K562 (cell line): ENCODE measurements around the gene RYR1. TPM values are rescaled to one million over a fixed set of nuclear protein-coding genes. Genes with fewer than 3 reads are reported as not detected.

Experiments used
- CBFB ChIP-seq: sonication (generic); formaldehyde crosslinking; IDR thresholded peaks from 2 replicates; pipeline ENCODE4 v1.4.0; 2020; ENCODE audit warnings: mild to moderate bottlenecking, missing genetic modification reagents
- ETV5 ChIP-seq: sonication (generic); formaldehyde crosslinking; IDR thresholded peaks from 2 replicates; pipeline ENCODE4 v1.4.0; 2020; ENCODE audit warnings: low read depth, mild to moderate bottlenecking, missing genetic modification reagents
- HCFC1 ChIP-seq: IDR thresholded peaks from 2 replicates; pipeline ENCODE4 v1.6.1; 2012; ENCODE audit warnings: low read depth, low read length, improper control_type of control experiment
- MYBL2 ChIP-seq, 2 experiments: fragments of 450-650 bp in 1 of 2; sonication (generic) in 1 of 2; formaldehyde crosslinking in 1 of 2; IDR thresholded peaks; 2 replicates each; pipeline versions ENCODE4 v1.6.1 to v1.8.1; 2017 to 2022; ENCODE audit warnings: borderline replicate concordance in 1 of 2, inconsistent platforms in 1 of 2, low read depth in 1 of 2, mild to moderate bottlenecking in 1 of 2, missing genetic modification reagents in 1 of 2, moderate library complexity in 1 of 2
- SAFB ChIP-seq: fragments of 200-400 bp; formaldehyde crosslinking; IDR thresholded peaks from 2 replicates; pipeline ENCODE4 v1.6.1; 2017; ENCODE audit warnings: low read depth, low read length, borderline replicate concordance
- ZKSCAN1 ChIP-seq: fragments of 150-350 bp; IDR thresholded peaks from 2 replicates; pipeline ENCODE4 v1.6.1; 2016; ENCODE audit warnings: low read depth, low read length
- ZNF263 ChIP-seq: sonication (generic); formaldehyde crosslinking; IDR thresholded peaks from 2 replicates; pipeline ENCODE4 v1.8.0; 2022; ENCODE audit warnings: mild to moderate bottlenecking, missing genetic modification reagents, borderline replicate concordance
- ZNF436 ChIP-seq: fragments of 250-450, 450-650 bp; sonication (Bioruptor Pico); formaldehyde crosslinking; IDR thresholded peaks from 2 replicates; pipeline ENCODE4 v1.7.0; 2020; ENCODE audit warnings: mild to moderate bottlenecking
- polyA plus RNA-seq, 8 experiments: library from polyadenylated mRNA; depleted of rRNA in 4 of 8; stranded (reverse) in 5 of 8; unstranded in 3 of 8; fragments of >200 nt; fragmentation: Nextera tagmentation in 2 of 8; fragmentation: Illumina TruSeq in 1 of 8; extraction: Ambion mirVana in 2 of 8; extraction: Trizol in 1 of 8; gene quantifications; 2 replicates each; pipeline versions ENCODE4 v1.2.1 to v1.2.3, GENCODE V29; 2011 to 2014; ENCODE audit warnings: inconsistent platforms in 1 of 8, missing spikeins in 1 of 8
- total RNA-seq, 7 experiments: library from RNA; depleted of rRNA in 6 of 7; stranded (reverse); fragments of >200 nt in 6 of 7; fragmentation: Illumina TruSeq in 2 of 7; extraction: Trizol in 2 of 7; gene quantifications; 2 replicates each; pipeline versions ENCODE4 v1.2.1 to v1.2.3, GENCODE V29; 2011 to 2021; ENCODE audit warnings: low replicate concordance in 1 of 7
- TF ChIP-seq, protein P1 (sequence below), 2 experiments: fragments of 450-650 bp; formaldehyde crosslinking in 1 of 2; IDR thresholded peaks; 2 replicates each; pipeline versions ENCODE4 v1.4.0 to v1.6.1; 2014 to 2020; ENCODE audit warnings: mild to moderate bottlenecking in 2 of 2, borderline replicate concordance in 1 of 2, low read depth in 1 of 2
- TF ChIP-seq, protein P2 (sequence below): fragments of 450-650 bp; IDR thresholded peaks from 2 replicates; pipeline ENCODE4 v1.7.1; 2018; ENCODE audit warnings: mild to moderate bottlenecking, low read depth; ENCODE audit not compliant: partially characterized antibody
- TF ChIP-seq, protein P3 (sequence below): fragments of 250-450 bp; sonication (Bioruptor Pico); IDR thresholded peaks from 2 replicates; pipeline ENCODE4 v1.4.0; 2020; ENCODE audit warnings: mild to moderate bottlenecking, moderate library complexity, borderline replicate concordance

The RYR1 gene
- total and polyA plus RNA-seq, 9 of the 15 experiments (the other 6 are each of a cell fraction or from before 2014, with no cell fraction given) = 0.11 to 7.4 (median 3.7) TPM

DNA sequence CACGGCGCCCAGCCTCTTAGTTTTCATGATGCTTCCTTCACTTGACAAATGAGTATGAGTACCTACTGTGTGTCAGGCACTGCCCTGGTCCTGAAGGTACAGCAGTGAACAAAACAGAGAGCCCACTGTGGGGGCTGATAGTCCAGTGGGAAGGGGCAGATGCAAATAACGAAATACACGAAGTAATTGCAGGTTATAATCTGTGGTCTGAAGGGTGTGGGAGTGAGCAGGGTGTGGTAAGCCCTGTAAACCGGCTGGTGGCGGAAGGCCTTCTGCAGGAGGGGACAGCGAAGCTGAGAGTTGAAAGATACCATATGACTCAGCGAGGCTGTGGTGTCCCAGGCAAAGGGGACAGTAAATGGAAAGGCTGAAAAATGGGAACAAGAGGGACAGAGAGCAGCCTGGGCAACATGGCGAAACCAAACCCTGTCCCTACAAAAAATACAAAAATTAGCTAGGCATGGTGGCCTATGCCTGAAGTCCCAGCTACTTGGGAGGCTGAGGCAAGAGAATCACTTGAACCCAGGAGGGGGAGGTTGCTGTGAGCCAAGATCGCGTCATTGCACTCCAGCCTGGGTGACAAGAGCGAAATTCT is 123.8 kb downstream of the RYR1 start (continued):
- TF ChIP-seq ZNF263 (CRISPR knock-in tag) (peak; percentile 26; the same call in 1 of the 2 replicates), SAFB (no peak), HCFC1 (no peak), ZNF436 (no peak), ZKSCAN1 (peak; percentile 71; the same call in 1 of the 2 replicates), MYBL2 (IDR thresholded peaks at IDR 0.05; ENCODE audit: low read depth) (no peak), MYBL2 (CRISPR knock-in tag; IDR thresholded peaks at IDR 0.05; ENCODE audit: borderline replicate concordance) (no peak), CBFB (CRISPR knock-in tag) (0 out of 2 replicates have a peak, but pooled peaks have one; percentile 54), ETV5 (CRISPR knock-in tag) (no peak)
- TF ChIP-seq, protein P1, sequence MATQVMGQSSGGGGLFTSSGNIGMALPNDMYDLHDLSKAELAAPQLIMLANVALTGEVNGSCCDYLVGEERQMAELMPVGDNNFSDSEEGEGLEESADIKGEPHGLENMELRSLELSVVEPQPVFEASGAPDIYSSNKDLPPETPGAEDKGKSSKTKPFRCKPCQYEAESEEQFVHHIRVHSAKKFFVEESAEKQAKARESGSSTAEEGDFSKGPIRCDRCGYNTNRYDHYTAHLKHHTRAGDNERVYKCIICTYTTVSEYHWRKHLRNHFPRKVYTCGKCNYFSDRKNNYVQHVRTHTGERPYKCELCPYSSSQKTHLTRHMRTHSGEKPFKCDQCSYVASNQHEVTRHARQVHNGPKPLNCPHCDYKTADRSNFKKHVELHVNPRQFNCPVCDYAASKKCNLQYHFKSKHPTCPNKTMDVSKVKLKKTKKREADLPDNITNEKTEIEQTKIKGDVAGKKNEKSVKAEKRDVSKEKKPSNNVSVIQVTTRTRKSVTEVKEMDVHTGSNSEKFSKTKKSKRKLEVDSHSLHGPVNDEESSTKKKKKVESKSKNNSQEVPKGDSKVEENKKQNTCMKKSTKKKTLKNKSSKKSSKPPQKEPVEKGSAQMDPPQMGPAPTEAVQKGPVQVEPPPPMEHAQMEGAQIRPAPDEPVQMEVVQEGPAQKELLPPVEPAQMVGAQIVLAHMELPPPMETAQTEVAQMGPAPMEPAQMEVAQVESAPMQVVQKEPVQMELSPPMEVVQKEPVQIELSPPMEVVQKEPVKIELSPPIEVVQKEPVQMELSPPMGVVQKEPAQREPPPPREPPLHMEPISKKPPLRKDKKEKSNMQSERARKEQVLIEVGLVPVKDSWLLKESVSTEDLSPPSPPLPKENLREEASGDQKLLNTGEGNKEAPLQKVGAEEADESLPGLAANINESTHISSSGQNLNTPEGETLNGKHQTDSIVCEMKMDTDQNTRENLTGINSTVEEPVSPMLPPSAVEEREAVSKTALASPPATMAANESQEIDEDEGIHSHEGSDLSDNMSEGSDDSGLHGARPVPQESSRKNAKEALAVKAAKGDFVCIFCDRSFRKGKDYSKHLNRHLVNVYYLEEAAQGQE (IDR thresholded peaks at IDR 0.05; ENCODE audit: borderline replicate concordance) = peak; percentile 96
- TF ChIP-seq, protein P1 (CRISPR knock-in tag; IDR thresholded peaks at IDR 0.05; ENCODE audit: low read depth) = no peak
- TF ChIP-seq, protein P2, sequence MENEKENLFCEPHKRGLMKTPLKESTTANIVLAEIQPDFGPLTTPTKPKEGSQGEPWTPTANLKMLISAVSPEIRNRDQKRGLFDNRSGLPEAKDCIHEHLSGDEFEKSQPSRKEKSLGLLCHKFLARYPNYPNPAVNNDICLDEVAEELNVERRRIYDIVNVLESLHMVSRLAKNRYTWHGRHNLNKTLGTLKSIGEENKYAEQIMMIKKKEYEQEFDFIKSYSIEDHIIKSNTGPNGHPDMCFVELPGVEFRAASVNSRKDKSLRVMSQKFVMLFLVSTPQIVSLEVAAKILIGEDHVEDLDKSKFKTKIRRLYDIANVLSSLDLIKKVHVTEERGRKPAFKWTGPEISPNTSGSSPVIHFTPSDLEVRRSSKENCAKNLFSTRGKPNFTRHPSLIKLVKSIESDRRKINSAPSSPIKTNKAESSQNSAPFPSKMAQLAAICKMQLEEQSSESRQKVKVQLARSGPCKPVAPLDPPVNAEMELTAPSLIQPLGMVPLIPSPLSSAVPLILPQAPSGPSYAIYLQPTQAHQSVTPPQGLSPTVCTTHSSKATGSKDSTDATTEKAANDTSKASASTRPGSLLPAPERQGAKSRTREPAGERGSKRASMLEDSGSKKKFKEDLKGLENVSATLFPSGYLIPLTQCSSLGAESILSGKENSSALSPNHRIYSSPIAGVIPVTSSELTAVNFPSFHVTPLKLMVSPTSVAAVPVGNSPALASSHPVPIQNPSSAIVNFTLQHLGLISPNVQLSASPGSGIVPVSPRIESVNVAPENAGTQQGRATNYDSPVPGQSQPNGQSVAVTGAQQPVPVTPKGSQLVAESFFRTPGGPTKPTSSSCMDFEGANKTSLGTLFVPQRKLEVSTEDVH = no peak
- TF ChIP-seq, protein P3, sequence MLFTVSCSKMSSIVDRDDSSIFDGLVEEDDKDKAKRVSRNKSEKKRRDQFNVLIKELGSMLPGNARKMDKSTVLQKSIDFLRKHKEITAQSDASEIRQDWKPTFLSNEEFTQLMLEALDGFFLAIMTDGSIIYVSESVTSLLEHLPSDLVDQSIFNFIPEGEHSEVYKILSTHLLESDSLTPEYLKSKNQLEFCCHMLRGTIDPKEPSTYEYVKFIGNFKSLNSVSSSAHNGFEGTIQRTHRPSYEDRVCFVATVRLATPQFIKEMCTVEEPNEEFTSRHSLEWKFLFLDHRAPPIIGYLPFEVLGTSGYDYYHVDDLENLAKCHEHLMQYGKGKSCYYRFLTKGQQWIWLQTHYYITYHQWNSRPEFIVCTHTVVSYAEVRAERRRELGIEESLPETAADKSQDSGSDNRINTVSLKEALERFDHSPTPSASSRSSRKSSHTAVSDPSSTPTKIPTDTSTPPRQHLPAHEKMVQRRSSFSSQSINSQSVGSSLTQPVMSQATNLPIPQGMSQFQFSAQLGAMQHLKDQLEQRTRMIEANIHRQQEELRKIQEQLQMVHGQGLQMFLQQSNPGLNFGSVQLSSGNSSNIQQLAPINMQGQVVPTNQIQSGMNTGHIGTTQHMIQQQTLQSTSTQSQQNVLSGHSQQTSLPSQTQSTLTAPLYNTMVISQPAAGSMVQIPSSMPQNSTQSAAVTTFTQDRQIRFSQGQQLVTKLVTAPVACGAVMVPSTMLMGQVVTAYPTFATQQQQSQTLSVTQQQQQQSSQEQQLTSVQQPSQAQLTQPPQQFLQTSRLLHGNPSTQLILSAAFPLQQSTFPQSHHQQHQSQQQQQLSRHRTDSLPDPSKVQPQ (CRISPR knock-in tag) = no peak
